ENCODE measurements around the gene CDC42SE2. TPM values are rescaled to one million over a fixed set of nuclear protein-coding genes. Genes with fewer than 3 reads are reported as not detected.

The CDC42SE2 gene
- total and polyA plus RNA-seq, 10 donors, result 49.6 to 128 (median 102) TPM

GRCh38 chr5:131381021-131381420 is 117.2 kb downstream of the CDC42SE2 start:
- Histone ChIP-seq H3K27me3 (replicated peaks in 1 of 7) (no peaks in the 10 kb centered on the region), H3K36me3 (peaks cover 0 to 10% (median 7%) of the 10 kb centered on the region in 6 donors), H3K9me3 (no peaks in the 10 kb centered on the region), H3K27ac (peak overlapping the region; percentile 85 to 96 (median 93)), H3K4me3 (peak overlapping the region in 1 of 8 donors; percentile 31), H3K4me1 (peaks cover 67 to 97% (median 80%) of the 10 kb centered on the region in 6 donors)
- 68 to 83% (median 68%) methylated on average over 4 of the region's 4 CpGs for WGBS, 5 donors
- TF ChIP-seq, protein P1, sequence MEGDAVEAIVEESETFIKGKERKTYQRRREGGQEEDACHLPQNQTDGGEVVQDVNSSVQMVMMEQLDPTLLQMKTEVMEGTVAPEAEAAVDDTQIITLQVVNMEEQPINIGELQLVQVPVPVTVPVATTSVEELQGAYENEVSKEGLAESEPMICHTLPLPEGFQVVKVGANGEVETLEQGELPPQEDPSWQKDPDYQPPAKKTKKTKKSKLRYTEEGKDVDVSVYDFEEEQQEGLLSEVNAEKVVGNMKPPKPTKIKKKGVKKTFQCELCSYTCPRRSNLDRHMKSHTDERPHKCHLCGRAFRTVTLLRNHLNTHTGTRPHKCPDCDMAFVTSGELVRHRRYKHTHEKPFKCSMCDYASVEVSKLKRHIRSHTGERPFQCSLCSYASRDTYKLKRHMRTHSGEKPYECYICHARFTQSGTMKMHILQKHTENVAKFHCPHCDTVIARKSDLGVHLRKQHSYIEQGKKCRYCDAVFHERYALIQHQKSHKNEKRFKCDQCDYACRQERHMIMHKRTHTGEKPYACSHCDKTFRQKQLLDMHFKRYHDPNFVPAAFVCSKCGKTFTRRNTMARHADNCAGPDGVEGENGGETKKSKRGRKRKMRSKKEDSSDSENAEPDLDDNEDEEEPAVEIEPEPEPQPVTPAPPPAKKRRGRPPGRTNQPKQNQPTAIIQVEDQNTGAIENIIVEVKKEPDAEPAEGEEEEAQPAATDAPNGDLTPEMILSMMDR (IDR thresholded peaks at IDR 0.05 in 8 of 11, conservative IDR thresholded peaks at IDR 0.05 in 3 of 11), result no peak
- TF ChIP-seq POLR2A (IDR thresholded peaks at IDR 0.05) (no peak), POLR2AphosphoS5 (IDR thresholded peaks at IDR 0.05) (no peak)
- no peak for DNase-seq
- intact Hi-C loops (cut with DNase I; ENCODE audit: low total_unique reads), result loop anchor here (10.0 kb wide), 2 partner anchors 106 to 216 kb away; partner anchors contain the start of gene HINT1

GRCh38 chr5:131381777-131382176 is 117.9 kb downstream of the CDC42SE2 start:
- Histone ChIP-seq H3K4me1 (peaks cover 62 to 97% (median 74%) of the 10 kb centered on the region in 6 donors), H3K27ac (peak overlapping the region; percentile 85 to 96 (median 93)), H3K27me3 (replicated peaks in 1 of 7) (no peaks in the 10 kb centered on the region), H3K9me3 (no peaks in the 10 kb centered on the region), H3K36me3 (peaks cover 0 to 17% (median 14%) of the 10 kb centered on the region in 6 donors), H3K4me3 (no peak overlapping the region)
- 44 to 65% (median 60%) methylated on average over 2 of the region's 2 CpGs for WGBS, 5 donors
- DNase-seq, result no peak
- intact Hi-C loops (cut with DNase I; ENCODE audit: low total_unique reads), result loop anchor here (10.0 kb wide), 2 partner anchors 107 to 217 kb away; partner anchors contain the start of gene HINT1
- TF ChIP-seq, protein P1 (IDR thresholded peaks at IDR 0.05 in 8 of 11, conservative IDR thresholded peaks at IDR 0.05 in 3 of 11), result no peak
- TF ChIP-seq POLR2AphosphoS5 (IDR thresholded peaks at IDR 0.05), result no peak
- no peak for TF ChIP-seq POLR2A (IDR thresholded peaks at IDR 0.05)

- H3K4me1 ChIP-seq, result peaks cover 53 to 97% (median 68%) of the 10 kb centered on the region in 6 donors
- H3K36me3 ChIP-seq, result peaks cover 0 to 27% (median 19%) of the 10 kb centered on the region in 6 donors
- H3K9me3 ChIP-seq, result no peaks in the 10 kb centered on the region
- peak overlapping the region in 7 of 8 donors; percentile 89 to 96 (median 93) for H3K27ac ChIP-seq
- H3K4me3 ChIP-seq, result peak overlapping the region in 1 of 8 donors; percentile 3
- intact Hi-C loops (cut with DNase I; ENCODE audit: low total_unique reads), result loop anchor here (10.0 kb wide), 2 partner anchors 108 to 218 kb away; partner anchors contain the start of gene HINT1
- 49 to 77% (median 56%) methylated on average over 2 to 3 of the region's 3 CpGs for WGBS, 5 donors
- no peaks in the 10 kb centered on the region for H3K27me3 ChIP-seq (replicated peaks in 1 of 7)
- TF ChIP-seq POLR2A (IDR thresholded peaks at IDR 0.05) (no peak), POLR2AphosphoS5 (IDR thresholded peaks at IDR 0.05) (peak in 1 of 3 donors; percentile 82)
- TF ChIP-seq, protein P1 (IDR thresholded peaks at IDR 0.05 in 8 of 11, conservative IDR thresholded peaks at IDR 0.05 in 3 of 11), result peak; percentile 31 to 74 (median 61)
- no peak for DNase-seq
These were observed 118.8 kb downstream of the CDC42SE2 start for GRCh38 chr5:131382407-131383395.

Measured in spleen (tissue), 11 donors.